Gastrocnemius medialis (tissue), 4 donors: Measurements from ENCODE around the gene CDADC1.

ENCODE experiments used
- POLR2A ChIP-seq, 2 donors: fragments of 450-650 bp; IDR thresholded peaks; one replicate each; pipeline ENCODE4 v1.6.1; 2017; ENCODE audit warnings: antibody characterized with exemption in 2 of 2, mild to moderate bottlenecking in 2 of 2, moderate library complexity in 2 of 2
- TF ChIP-seq, protein P1 (sequence below), 5 experiments: fragments of 450-650 bp in 3 of 5; fragments of 200-600 bp in 2 of 5; sonication (generic) in 2 of 5; IDR thresholded peaks in 4 of 5; conservative IDR thresholded peaks in 1 of 5; 1 replicate in 4 of 5; 2 replicates in 1 of 5; pipeline ENCODE4 v1.5.1; 2016 to 2019; ENCODE audit warnings: antibody characterized with exemption in 5 of 5, mild to moderate bottlenecking in 3 of 5, moderate library complexity in 3 of 5

DNA sequence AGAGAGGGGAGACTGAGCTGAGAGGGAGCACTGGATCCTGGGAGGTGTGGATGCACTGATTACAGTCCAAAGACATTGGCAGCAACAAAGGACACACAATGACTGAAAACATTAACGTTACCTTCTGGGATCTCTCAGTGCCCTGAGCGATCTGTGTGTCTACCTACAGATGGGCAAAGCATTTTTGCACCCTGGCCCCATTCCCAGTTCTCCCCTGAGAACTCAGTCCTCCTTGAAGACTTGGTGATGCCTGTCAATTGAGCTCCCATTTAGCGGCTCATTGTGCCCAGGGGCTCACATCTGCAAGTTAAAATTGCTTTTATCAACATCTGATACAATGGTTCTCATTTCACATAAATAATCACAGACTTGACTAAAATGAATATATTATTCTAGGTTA lies 62.5 kb downstream of the CDADC1 start:
- TF ChIP-seq, protein P1, sequence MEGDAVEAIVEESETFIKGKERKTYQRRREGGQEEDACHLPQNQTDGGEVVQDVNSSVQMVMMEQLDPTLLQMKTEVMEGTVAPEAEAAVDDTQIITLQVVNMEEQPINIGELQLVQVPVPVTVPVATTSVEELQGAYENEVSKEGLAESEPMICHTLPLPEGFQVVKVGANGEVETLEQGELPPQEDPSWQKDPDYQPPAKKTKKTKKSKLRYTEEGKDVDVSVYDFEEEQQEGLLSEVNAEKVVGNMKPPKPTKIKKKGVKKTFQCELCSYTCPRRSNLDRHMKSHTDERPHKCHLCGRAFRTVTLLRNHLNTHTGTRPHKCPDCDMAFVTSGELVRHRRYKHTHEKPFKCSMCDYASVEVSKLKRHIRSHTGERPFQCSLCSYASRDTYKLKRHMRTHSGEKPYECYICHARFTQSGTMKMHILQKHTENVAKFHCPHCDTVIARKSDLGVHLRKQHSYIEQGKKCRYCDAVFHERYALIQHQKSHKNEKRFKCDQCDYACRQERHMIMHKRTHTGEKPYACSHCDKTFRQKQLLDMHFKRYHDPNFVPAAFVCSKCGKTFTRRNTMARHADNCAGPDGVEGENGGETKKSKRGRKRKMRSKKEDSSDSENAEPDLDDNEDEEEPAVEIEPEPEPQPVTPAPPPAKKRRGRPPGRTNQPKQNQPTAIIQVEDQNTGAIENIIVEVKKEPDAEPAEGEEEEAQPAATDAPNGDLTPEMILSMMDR (IDR thresholded peaks at IDR 0.05 in 4 of 5, conservative IDR thresholded peaks at IDR 0.05 in 1 of 5) = no peak
- TF ChIP-seq POLR2A (IDR thresholded peaks at IDR 0.05) = no peak
